Measurements from ENCODE around the gene LPP.

The LPP gene

DNA sequence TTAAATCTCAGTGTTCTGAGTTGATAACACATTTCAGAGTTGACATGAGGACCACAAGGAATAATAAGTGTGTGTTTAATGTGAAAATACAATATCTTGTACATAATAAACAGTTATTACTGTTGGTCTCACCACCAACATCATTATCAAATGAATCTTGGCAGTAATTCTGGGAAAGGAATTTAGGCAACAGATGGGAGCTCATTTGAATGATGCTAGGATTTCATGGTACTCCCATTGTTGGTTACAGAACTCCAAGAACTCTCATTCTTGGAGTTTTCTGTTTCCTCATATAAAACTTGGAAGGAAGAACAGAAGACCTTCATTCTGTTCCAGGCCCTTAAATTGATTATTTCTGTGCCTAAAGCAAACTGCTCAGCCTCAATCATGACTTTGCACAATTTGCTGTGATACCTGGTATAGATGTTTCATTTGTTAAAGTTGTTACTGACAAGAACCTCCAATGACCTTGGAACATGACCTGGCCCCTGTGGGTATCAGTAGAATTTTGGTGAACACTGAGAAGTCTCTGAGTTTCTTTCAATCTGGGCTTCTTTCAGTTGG, 385.8 kb downstream of the LPP start:
- Histone ChIP-seq H3K36me3 (ENCODE audit: control insufficient read depth, low read length) (no peaks in the 10 kb centered on the region), H3K27ac (ENCODE audit: low read depth, low read length) (no peak overlapping the region), H3K4me3 (ENCODE audit: low read length) (no peak overlapping the region), H3K4me1 (ENCODE audit: control insufficient read depth, low read length) (no peaks in the 10 kb centered on the region), H3K79me2 (ENCODE audit: control insufficient read depth, low read length) (no peaks in the 10 kb centered on the region), H3K9me3 (ENCODE audit: control insufficient read depth, insufficient read depth, low read length) (no peaks in the 10 kb centered on the region), H3K4me2 (ENCODE audit: low read length) (no peak overlapping the region), H3K9me2 (replicated peaks; ENCODE audit: control insufficient read depth, low read length) (no peaks in the 10 kb centered on the region), H3K27me3 (ENCODE audit: control insufficient read depth, low read length) (no peaks in the 10 kb centered on the region), H3F3A (ENCODE audit: control insufficient read depth, insufficient read depth) (no peaks in the 10 kb centered on the region), H4K20me1 (ENCODE audit: control insufficient read depth, insufficient read depth, low read depth, low read length) (no peaks in the 10 kb centered on the region)
- TF ChIP-seq, protein P1, sequence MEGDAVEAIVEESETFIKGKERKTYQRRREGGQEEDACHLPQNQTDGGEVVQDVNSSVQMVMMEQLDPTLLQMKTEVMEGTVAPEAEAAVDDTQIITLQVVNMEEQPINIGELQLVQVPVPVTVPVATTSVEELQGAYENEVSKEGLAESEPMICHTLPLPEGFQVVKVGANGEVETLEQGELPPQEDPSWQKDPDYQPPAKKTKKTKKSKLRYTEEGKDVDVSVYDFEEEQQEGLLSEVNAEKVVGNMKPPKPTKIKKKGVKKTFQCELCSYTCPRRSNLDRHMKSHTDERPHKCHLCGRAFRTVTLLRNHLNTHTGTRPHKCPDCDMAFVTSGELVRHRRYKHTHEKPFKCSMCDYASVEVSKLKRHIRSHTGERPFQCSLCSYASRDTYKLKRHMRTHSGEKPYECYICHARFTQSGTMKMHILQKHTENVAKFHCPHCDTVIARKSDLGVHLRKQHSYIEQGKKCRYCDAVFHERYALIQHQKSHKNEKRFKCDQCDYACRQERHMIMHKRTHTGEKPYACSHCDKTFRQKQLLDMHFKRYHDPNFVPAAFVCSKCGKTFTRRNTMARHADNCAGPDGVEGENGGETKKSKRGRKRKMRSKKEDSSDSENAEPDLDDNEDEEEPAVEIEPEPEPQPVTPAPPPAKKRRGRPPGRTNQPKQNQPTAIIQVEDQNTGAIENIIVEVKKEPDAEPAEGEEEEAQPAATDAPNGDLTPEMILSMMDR (IDR thresholded peaks at IDR 0.05; ENCODE audit: low read depth, low read length, poor library complexity, severe bottlenecking) = no peak
- TF ChIP-seq EZH2phosphoT487 (IDR thresholded peaks at IDR 0.05; ENCODE audit: borderline replicate concordance, low read length) = no peak

DNA sequence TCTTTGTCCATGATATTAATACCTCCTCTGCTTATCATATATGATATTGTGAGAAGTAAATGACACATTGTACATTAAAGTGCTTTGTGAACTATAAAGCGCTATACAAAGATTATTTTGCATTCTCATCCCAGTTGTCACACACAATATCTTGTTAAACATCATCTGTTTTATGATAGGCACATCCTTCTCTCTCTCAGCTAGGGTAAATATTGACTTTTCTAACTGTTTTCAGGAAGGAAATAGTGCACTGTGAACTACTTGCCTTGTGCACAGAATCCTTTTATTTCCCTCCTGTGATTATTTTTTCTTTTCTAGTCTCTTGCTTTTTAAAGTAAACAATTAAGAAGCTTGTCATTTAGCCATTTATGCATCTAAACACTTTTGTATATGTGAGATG, 388.2 kb downstream of the LPP start:
- Histone ChIP-seq H3K79me2 (ENCODE audit: control insufficient read depth, low read length) (no peaks in the 10 kb centered on the region), H3F3A (ENCODE audit: control insufficient read depth, insufficient read depth) (no peaks in the 10 kb centered on the region), H4K20me1 (ENCODE audit: control insufficient read depth, insufficient read depth, low read depth, low read length) (no peaks in the 10 kb centered on the region), H3K9me2 (replicated peaks; ENCODE audit: control insufficient read depth, low read length) (no peaks in the 10 kb centered on the region), H3K27me3 (ENCODE audit: control insufficient read depth, low read length) (no peaks in the 10 kb centered on the region), H3K36me3 (ENCODE audit: control insufficient read depth, low read length) (no peaks in the 10 kb centered on the region), H3K4me1 (ENCODE audit: control insufficient read depth, low read length) (no peaks in the 10 kb centered on the region), H3K9me3 (ENCODE audit: control insufficient read depth, insufficient read depth, low read length) (no peaks in the 10 kb centered on the region), H3K4me3 (ENCODE audit: low read length) (no peak overlapping the region), H3K4me2 (ENCODE audit: low read length) (no peak overlapping the region), H3K27ac (ENCODE audit: low read depth, low read length) (no peak overlapping the region)
- TF ChIP-seq EZH2phosphoT487 (IDR thresholded peaks at IDR 0.05; ENCODE audit: borderline replicate concordance, low read length) = no peak
- TF ChIP-seq, protein P1 (IDR thresholded peaks at IDR 0.05; ENCODE audit: low read depth, low read length, poor library complexity, severe bottlenecking) = no peak

DNA sequence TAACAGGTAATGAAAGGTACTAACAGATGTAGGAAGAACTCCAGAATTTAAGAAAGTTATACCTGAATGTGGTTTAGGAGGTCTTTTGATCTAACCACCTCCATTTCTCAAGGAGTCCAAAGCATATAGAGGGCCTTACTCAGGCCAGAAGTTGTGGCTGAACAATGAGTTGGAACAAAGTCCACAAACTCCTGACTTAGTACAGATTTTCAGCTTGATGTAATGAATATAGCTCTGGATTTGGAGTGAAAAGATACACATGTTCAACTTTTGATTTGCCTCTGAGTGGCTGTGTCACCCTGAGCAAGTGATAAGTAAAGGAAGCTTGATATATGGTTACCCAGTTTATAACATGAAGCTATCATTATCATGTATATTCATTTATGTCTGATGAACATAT, 390.1 kb downstream of the LPP start:
- Histone ChIP-seq H4K20me1 (ENCODE audit: control insufficient read depth, insufficient read depth, low read depth, low read length) (no peaks in the 10 kb centered on the region), H3F3A (ENCODE audit: control insufficient read depth, insufficient read depth) (no peaks in the 10 kb centered on the region), H3K36me3 (ENCODE audit: control insufficient read depth, low read length) (no peaks in the 10 kb centered on the region), H3K79me2 (ENCODE audit: control insufficient read depth, low read length) (no peaks in the 10 kb centered on the region), H3K4me1 (ENCODE audit: control insufficient read depth, low read length) (no peaks in the 10 kb centered on the region), H3K9me3 (ENCODE audit: control insufficient read depth, insufficient read depth, low read length) (no peaks in the 10 kb centered on the region), H3K4me3 (ENCODE audit: low read length) (no peak overlapping the region), H3K4me2 (ENCODE audit: low read length) (no peak overlapping the region), H3K27me3 (ENCODE audit: control insufficient read depth, low read length) (no peaks in the 10 kb centered on the region), H3K27ac (ENCODE audit: low read depth, low read length) (no peak overlapping the region), H3K9me2 (replicated peaks; ENCODE audit: control insufficient read depth, low read length) (no peaks in the 10 kb centered on the region)
- no peak for TF ChIP-seq EZH2phosphoT487 (IDR thresholded peaks at IDR 0.05; ENCODE audit: borderline replicate concordance, low read length)
- TF ChIP-seq, protein P1 (IDR thresholded peaks at IDR 0.05; ENCODE audit: low read depth, low read length, poor library complexity, severe bottlenecking) = no peak
